HG03175 (cell line): Measurements from ENCODE around the gene PHACTR3.

Experiments
- ATAC-seq: cut with Tn5 transposase; IDR thresholded peaks from one replicate; pipeline ENCODE4 v1.9.1; 2021; ENCODE audit warnings: mild to moderate bottlenecking, moderate library complexity; ENCODE audit not compliant: unreplicated experiment

The PHACTR3 gene

DNA sequence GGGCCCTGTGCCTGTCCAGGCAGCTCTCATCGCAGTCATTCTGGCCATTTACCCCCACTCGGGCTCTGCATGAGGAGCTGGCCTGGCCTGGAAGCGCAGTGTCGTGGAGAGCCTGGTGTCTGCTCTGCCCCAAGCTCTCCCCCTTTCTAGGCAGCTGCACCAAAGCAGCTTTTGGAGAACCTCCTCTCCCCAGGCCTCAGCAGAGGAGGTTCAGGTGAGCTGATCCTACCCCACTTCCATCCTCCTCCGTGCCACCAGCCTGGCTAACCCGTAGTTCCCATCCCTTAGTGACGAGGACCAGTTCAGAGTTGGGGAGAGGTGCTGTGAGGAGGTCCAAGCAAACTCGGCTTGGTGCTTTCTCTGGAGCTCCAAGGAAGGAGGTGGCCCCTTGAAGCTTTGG, 30.5 kb upstream of the PHACTR3 start:
- no peak for ATAC-seq

DNA sequence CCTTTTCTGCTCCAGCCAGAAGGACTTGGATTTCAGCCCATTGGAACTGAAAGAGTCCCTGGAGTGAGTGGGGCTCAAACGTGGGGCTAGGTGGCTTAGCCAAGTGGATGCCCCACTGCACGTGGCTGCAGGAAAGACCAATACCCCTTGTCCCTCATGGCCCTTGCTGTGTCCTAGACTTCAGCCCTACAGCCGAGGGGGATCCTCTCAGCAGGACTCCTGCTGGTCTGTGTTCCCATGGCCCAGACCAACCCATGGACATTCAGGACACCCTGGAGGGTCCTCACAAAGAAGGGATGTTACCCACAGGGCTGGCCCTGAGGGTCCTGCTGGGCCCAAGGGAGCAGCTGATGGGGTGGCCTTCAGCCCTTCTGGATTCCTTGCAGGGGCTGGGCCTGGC, 30.0 kb upstream of the PHACTR3 start:
- ATAC-seq = no peak

DNA sequence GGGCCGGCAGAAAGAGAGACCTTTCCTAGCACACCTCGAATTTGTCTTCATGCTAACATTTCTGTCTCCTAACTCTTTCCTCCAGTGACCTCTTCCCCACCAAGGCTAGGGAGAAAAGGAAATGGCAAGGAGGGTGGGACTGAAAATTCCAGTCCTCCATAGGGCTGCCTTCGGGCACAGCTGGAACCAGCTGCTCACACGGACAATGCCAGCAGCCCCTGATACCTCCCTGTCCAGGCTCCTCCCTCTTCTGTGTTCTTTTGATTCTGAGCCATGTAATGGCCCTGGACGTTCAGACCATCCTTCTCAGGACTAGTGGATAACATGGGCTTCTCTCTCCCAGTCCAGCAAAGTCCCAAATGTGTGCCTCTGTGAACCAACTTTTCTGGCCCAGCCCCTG, 29.1 kb upstream of the PHACTR3 start:
- no peak for ATAC-seq

DNA sequence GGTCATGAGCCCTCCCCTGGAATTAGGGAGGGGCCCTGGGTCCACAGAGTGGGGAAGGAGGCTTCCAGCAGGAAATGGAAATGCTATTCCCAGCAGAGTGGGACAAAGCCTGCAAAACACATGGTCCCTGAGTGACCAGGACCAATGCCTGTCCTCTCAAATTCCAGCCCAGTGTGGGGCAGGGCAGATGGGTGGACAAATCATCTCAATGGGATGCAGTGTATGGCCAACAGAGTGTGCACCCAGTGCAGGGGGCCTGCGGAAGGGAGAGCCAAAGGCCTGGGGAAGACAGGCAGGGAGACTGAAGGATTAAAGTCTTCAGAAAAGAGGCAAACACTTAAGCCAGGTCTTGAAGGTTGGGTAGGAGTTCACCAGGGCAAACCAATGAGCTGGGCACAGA, 28.7 kb upstream of the PHACTR3 start:
- no peak for ATAC-seq

DNA sequence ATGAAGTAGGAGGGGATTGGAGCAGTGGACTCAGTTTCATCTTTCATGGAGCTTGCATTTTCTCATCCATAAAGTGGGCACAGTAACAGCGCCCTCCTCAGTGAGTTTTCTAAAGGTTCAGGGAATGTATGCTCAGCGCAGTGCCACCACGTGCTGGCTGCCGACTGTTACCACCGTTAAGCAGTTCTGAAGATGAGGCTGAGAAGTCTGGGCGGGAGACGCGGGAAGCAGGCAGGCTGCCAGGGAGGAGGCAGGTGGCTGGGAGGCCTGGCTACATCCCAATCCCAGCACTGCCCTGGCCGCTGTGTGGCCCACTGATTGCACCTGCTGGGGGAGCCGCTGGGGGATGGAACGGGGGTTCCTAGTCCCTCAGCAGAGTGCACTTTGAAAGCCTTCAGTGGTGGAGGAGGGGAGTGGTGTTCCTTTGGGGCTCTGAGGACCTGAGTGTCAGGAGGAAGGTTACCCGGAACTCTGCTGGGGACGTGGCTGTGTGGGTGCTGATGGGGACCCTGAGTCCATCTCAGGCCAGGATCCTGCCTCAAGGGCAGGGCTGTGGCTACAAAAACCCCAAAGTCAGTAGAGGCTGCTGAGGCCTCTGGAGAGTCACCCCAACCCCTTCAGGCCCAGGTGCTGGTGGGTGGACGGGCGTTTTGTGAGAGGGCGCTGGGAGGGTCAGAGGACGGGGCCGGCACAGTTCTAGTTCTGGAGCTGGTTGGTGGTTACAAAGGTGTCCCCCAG, 28.0 kb upstream of the PHACTR3 start:
- no peak for ATAC-seq

DNA sequence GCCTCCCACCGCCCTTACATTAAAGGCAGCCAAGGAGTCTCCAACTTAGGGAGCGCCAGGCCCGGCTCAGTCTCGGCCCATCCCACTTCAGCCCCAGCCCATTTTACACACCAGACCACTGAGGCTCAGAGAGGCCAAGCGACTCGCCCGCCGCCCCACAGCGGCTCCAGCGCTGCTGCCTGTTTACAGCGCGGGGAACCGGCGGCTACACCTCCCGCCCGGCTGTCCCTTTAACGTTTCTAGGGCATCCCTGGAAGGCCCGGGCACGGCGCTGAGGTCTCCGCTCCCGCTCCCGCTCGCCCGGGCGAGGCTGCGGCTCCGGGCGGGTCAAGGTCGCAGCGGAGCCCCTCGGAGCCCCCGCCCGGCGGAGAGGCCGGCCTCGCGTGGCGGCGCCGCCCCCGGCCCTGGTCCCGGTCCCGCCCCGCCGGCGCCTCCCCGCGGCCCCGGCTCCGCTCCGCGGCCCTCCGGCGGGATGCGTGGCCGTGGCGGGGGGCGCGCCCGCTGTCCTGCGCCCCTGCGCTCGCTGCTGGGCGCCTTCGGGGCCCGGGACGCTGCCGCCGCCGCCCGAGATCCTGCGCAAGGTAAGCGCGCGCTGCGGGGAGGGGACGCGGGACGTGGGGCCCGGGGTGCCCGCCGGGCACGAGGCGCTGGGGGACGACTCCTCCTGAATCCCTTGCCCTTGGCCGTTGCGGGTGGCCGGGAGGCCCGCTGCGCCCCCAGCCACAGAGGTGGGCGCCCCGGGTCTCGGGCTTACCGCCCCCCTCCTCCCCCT, 27.1 kb upstream of the PHACTR3 start:
- ATAC-seq = no peak

DNA sequence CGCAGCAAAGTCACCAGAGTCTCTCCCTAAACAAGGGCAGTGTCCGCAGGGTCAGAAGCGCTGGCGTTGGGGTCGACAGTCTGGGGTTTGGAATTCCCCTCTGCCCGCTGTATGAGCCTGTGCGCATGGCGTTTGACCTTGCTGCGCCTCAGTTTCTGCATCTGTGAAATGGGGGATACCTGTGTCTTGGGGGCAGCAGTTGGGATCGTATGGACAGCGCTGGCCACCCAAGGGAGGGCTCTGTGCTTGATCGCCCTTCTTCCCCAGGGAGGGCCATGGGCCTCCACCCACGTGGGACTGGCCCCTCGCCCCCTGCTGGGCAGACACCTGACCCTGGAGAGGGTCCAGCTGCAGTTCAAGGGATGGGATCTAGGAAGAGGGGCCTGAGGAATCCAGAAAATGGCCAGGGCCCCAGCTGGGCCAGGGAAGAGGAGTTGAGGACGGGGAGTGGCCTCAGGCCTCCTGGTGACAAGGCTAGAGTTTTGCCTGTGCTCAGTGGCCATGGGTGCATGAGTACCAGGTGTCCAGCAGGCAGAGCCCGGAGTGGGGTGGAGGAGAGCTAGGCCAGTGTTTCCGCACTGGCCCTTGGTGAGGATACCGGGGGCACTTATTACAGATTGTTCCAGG, 26.4 kb upstream of the PHACTR3 start:
- no peak for ATAC-seq

DNA sequence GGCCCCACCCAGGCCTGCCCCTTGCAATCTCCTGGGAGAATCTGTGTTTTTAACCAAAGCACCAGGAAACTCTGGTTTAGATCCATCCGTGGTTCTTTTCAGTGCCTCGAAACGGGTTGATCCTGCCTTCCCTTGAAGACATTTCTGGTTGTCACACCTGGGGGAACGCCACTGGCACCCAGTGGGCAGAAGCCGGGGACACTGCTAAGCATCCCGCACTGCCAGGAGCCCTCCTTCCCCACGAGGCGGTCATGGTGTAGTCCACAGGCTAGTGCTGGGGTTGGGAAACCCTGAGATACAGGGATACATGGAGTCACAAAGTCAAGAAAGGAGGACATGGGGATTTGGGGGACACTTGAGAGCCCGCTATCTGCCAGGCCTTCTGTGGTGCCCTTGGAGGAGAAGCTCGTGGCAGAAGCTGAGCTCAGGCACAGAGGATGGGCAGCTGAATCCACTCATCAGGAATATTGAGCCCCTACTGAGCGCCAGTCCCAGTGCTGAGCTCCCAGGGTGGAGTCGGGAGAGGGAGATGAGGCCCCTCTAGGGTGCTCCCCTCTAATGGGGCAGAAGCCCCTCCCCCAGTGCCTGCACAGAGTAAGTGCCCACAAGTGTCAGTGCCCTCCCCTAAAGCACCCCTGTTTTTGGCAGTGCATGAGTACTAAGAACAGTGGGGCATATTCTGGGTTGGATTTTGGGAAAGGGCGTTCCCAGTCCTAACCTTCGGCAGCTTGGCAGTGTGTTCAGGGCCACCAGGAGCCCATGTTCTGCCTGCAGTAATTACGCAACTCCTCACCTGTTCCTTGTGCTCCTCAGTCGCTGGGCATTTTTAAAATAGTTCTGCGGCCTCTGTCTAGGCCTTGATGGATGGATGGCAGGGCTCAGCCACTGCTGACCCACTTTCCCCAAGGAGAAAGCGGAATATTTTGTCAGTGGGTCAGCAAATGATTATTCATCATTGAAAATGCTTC, 25.6 kb upstream of the PHACTR3 start:
- no peak for ATAC-seq

DNA sequence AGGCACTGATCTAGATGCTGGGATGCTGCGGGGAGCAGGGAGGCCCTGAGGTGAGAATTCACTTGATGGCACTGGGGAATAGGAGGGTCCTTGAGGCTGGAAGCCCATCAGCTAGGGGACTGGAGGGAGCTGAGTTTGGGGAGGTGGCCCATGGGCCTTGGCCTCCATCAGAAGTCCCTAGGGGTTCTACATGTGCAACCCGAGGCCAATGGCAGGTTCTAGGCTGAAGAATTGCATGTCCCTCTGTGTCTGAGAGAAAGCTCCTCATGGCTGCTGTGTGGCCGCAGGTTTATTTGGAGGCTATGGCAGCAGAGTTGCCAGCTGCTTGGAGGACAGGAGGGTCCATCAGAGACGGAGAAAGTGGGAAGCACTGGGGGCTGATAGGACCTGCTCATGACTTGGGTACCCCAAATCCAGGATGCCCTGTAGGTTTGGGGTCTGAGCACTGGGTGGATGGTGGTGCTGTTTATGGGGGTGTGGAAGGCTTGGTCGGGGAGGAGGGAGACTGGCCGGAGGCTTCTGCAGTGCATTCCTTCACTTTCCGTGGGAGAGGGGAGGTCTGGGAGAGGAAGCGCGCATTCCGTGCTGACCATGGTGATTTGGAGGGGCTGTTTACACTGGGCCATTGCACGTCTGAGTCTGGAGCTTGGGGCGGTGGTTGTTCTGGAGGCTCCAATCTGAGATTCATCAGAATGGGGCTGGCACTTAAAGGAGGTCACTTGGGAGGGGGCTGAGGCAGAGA, 24.8 kb upstream of the PHACTR3 start:
- no peak for ATAC-seq

DNA sequence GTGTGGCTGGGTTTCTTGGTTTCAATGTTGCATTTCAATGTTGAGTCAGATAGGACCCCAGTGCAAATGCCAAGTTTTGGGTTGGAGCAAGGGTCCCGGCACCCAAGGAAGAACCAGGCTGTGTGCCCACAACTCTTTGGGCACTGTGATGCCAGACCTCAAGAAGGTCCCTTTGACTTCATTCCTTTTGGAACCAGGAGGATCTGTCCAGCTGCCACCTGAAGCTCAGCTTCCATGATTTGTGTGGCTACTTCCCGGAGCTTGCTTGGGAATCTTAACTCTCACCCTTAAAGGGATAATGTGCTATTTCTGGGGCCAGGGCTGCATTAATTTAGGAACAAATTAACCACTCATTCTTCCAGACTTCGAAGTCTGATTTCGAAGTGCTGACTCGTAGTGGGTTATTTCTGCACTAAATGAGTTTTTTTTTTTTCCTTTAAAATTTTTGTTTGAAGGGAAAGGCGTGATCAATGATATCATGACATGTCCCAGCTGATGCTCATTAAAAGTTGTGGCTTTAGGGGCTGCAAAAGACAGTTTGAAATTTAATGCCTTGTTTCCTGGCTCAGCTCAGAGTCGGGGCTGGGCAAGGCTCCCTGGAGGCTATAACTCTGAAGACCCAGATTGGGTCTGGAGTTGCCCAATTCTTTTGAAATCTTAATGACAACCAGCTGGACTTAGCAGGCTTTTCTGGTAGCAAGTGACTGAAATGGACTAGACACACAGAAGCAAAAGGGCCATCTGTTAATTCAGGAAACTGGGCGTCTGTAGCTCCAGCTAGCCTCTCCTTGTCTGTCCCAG, 24.0 kb upstream of the PHACTR3 start:
- ATAC-seq = no peak

DNA sequence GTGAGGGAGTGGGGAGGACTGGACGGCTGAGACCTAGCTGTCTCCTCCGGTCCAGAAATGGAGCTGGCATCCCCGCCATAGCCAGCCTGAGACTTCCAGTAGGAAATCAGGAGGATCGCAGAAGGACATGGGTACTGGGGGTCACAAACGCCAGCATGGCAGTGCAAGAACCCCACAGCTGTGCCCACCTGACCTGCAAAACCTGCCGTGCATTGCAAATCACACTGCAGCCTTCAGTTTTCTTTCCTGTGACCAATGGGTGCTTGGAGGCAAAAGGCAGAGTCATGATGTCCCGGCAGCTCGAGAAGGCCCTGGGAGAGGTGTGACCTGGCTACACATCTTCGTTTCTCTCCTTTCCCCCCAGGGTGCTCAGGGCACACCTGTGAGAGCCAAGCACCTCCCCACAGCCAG, 23.3 kb upstream of the PHACTR3 start:
- ATAC-seq = no peak

DNA sequence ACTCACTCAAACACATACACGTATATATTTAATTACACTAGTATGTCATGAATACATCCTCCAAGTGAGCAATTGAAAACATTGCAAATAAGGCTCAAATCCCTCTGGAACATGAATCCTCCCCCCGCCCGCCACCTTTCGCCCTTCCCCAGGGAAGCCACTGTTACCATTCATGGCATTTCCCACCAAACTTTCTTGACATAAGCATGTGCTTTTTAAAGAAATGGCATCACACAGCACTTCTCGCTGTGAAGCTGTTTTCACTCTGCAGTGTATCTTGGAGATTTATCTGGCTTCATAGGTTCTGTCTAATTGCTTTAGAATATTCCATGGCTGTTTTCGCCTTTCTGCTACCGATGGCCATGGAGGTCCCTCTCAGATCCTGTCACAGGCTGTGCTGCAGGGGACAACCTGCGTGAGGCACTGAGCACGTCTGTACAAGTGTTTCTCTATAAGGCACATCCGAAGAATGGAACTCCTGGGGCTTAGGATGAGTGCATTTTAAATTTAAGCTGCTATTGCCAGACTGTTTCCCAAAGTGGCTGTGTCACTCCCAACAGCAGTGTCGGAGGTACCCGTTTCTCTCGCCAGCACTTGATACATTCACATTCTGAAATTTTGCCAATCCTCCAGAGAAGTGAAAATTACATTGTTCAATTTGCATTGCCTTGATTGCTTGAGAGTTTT, 22.2 kb upstream of the PHACTR3 start:
- no peak for ATAC-seq

DNA sequence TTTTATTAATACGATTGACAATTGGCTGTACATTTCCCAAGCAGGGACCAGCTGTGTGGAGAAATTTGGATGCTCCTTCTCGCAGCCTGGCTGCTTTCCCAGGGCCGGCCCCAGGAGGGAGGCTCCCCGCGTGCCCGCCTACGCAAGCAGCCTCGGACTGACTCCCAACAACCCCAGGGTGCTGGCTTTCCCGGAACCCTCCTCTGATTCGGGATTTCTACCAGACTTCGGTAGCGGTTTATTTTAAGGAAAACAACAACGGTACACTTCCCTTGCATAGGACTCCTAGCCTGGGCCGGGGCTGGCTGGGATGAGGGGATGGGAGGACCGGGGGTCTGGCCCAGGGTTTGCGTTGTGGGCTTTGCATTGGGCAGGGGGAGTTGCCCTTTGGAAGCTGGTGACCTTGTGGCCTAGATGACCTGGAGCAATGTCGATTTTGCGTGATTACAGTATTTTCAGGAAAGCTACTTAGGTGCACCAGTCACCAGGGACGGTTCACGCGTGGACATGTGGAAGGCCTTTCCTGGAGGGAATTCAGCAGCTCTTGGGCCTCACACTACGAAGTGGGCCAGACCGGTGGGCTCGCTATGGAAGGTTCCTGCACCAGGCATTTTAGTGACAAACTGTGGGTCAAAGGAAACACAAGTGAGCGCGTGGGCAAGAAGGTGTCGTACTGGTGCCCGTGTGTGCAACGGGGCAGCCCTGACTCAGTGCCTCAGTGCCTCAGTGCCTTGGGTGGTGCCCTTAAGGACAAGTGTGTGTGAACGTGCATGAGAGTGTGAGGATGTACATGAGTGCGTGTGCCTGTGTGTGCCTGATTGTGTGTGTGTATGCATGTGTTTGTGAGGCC, 20.7 kb upstream of the PHACTR3 start:
- ATAC-seq = no peak

DNA sequence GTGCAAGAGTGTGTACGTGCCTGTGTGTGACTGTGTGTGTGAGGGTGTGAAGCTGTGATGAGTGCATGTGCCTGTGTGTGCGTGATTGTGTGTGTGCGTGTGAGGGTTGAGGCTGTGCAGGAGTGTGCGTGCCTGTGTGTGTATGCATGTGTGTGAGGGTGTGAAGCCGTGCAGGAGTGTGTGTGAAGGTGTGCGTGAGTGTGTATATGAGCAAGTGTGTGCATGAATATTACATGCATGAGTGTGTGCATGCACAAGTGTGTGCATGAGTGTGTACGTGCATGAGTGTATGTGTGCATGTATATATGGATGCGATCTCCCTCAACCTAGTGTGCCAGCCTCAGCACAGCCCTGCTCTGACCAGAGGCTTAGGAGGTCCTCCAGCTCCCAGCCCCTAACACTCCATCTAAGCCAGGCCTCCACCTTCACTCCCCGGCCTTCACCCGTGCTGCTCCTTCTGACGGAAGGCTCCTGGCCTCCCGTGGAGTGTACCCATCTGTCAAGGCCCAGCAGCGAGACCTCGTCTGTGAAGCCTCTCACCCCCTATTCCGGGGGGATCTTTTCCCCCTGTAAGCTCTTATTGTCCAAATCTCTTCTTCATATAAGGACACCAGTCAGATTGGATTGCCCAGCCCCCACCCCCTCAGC, 19.9 kb upstream of the PHACTR3 start:
- no peak for ATAC-seq

DNA sequence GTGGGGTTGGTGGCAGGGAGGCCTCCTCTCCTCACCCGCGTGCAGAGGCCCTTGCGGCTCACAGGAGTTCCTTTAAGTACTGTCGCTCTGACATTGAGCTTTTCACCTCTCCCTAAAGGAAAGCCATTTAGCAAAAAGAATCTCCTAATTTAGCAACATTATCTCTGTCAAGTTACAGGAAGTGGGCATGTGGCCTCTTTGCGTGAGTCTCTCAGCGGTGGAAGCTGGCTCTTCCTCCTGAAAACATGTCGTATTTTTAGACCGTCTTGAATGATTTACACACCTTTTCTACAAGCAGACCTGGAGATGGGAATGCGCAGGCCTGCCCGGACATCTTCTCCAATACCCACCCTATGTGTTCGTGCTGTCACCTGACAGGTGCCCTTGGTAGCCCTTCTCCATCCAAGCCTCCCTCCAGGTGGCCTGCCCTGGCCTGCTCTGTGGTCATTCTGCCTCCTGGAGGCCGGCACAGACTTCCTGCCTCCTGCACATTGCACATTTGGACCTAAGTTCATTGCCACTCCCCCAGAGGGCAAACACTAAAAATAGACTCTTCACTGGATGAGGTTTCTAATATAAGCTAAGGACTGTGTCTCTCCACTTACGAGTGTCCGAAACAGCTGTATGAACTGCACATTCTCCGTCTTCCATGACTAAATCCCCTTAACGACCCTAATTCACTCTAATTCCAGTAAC, 18.5 kb upstream of the PHACTR3 start:
- ATAC-seq = no peak

DNA sequence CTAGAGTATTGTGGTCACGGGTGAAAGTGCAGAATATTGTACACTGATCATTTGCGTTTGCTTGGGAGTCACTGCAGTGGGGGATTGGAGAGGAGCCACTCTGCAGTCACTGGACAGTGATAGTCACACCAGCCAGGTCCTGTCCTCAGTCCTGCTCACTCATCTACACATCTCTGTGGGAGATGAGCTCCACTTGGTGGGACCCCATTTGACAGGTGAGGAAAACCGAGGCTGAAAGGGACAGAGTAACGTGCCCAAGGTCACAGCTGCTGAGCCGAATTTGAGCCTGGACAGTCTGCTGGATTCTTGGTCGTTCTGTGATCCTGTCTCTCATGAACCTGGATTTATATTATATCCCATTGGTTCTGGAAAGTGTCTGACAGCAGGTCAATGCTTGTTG, 17.7 kb upstream of the PHACTR3 start:
- ATAC-seq = no peak

DNA sequence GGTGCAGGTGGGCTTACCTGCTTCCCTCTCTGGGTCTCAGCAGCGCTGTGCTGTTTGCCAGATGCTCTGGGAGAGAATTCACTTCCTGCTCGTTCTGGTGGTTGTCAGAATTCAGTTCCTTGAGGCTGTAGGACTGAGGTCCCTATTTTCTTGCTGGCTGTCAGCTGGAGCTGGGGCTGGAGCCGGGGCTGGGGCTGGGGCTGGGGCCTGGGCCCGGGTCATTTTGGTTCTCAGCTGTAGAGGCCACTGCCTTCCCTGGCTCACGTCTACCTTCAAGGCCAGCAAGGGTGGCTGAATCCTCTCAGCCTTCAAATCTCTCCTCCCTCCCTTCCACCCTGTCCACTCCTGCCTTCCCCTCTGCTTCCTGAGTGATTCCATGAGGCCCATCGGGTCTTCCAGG, 16.8 kb upstream of the PHACTR3 start:
- no peak for ATAC-seq
